SK-N-MC (cell line): ENCODE measurements around the gene PLEKHA7.

ENCODE experiments used
- EZH2 ChIP-seq: fragments of 200-600 bp; sonication (generic); IDR thresholded peaks from one replicate; pipeline ENCODE4 v1.6.1; 2017; ENCODE audit warnings: antibody characterized with exemption
- POLR2AphosphoS5 ChIP-seq: IDR thresholded peaks from 2 replicates; pipeline ENCODE4 v1.6.1; 2012; ENCODE audit warnings: mild to moderate bottlenecking, low read depth, low read length, borderline replicate concordance

DNA sequence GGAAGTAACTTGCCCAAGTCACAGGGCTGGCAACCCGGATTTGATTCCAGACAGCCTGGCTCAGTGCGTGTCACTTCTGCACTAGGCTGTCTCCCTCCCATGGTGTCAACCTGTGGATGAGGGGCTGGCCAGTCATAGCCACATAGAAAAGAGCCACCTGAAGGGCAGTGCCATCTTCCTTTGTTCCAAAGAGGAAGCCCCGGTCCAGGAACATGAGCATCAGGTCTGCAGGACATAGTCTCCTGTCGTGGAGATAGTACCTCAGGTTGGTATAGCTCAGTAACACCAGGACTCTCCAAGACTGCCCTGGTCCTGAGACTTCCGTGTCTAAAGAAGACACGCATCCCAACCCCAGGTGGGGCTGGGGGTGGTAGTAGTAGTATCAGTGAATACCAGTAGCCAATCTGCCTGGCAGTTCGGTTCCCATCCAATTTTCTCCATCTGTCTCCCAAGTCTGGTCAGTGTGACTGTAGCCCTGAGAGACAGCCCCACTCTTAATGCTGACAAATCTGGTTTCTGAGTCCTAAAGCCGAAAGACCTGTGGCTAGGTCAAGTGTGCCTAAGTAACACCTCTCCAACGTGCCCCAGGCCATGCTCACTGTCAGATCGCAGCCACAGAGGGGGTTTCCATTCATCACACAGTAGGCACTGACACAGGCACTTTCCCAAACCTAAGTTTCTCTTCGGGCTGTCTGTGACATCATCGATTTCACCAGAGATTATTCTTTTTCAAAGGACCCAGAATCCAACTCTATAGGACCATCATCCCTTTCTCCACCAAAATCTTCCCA, 242.7 kb downstream of the PLEKHA7 start:
- TF ChIP-seq EZH2 (no peak), POLR2AphosphoS5 (no peak)
